HG03378 (cell line): ENCODE results near the gene TULP4.

Source experiments
- ATAC-seq: cut with Tn5 transposase; IDR thresholded peaks from one replicate; pipeline ENCODE4 v1.9.1; 2021; ENCODE audit warnings: mild to moderate bottlenecking, moderate library complexity; ENCODE audit not compliant: unreplicated experiment

TULP4 gene

GRCh38 chr6:158357570-158358216, 45.4 kb downstream of the TULP4 start:
- ATAC-seq = peak; percentile 68

DNA sequence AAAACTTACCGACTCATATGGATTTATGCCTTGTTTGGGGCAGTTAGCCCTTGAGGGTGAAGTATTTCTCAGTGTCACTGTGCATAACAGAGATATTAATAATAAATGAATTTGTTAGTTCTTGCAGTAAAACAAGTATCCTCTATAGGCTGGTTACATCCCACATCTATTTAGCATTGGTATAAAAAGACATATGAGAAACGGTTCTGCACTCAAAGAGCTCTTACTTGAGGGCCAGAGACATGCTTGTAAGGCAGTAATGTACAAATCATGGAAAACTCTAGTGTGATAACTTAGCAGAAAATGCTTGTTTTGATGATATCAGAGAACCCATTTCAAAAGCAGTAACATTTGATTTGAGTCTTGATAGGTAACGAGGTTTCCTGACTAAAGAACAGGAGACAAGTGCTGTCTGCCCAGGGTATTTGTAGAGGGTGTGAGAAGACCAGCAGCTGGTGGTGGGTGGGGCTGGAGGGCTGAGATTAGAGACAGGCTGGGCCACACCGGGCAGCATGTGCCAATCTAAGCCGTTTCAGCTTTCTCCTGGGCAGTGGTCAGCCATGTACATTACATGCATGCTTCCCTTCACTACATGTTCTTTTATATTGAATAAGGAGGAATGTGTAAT, 46.3 kb downstream of the TULP4 start:
- ATAC-seq = no peak

DNA sequence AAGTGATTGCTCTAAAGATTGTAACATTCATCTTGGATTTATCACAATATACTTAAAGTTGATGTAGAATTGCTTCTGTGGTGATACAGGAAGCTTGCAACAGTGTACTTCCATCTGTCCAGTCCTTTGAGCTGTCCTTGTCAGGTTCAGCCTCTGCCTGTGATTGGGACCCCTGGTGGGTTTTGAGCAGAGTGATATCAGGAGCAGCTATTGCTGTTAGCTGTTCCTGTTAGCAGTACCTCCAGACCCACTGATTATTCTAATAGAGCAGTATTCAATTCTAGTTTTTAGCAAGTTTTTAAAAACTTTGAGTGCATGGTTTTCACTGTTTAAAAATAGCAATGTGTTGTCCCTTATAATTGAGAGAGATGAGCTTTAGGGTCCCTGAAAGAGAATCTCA, 48.8 kb downstream of the TULP4 start:
- ATAC-seq = no peak

- ATAC-seq = no peak
These were observed 49.9 kb downstream of the TULP4 start for GRCh38 chr6:158361961-158362669.

DNA sequence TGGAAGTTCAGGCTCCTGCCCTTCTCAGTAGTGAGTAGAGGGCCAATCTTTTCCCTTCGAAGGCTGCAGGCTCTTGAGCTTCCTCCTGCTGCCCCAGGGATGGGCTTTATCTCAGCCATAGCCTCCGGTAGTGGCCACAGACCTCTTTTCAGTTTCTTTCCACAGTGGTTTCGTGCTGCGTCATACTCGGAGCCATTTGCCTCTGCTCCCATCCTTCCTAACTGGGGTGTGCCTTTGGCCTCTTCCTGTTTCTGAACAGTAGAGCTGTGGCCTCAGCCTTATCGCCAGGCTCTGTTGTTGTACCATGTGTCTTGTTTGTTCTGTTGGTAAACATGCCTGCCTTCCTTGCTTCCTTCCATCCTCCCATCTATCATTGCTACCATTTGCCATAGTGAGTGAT, 54.1 kb downstream of the TULP4 start:
- ATAC-seq = no peak

GRCh38 chr6:158367816-158368215, 55.6 kb downstream of the TULP4 start:
- no peak for ATAC-seq

- ATAC-seq = no peak
These were observed 57.0 kb downstream of the TULP4 start for GRCh38 chr6:158369241-158369640.

GRCh38 chr6:158370805-158371204, 58.5 kb downstream of the TULP4 start:
- no peak for ATAC-seq

GRCh38 chr6:158371261-158371660, 59.0 kb downstream of the TULP4 start:
- no peak for ATAC-seq

- no peak for ATAC-seq
These were observed 60.3 kb downstream of the TULP4 start for GRCh38 chr6:158372574-158372973.

DNA sequence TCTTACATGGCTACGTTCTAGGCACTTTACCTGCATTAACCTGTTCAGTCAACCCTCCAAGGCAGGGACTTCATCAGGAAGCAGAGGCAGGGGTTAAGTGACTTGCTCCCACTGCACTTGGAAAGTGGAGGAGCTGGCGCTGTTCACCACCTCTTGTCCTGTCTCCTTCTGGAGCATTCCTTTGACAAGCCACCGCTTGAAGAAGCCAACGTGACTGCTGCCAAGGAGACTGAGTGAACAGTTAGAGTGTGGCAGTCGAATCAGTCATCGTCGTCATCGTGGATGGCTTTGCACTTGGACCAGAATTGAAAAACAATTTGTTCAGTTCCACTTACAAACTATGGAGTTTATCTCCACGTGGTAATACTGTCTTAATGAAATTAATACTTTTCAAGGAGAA, 60.9 kb downstream of the TULP4 start:
- ATAC-seq = no peak

DNA sequence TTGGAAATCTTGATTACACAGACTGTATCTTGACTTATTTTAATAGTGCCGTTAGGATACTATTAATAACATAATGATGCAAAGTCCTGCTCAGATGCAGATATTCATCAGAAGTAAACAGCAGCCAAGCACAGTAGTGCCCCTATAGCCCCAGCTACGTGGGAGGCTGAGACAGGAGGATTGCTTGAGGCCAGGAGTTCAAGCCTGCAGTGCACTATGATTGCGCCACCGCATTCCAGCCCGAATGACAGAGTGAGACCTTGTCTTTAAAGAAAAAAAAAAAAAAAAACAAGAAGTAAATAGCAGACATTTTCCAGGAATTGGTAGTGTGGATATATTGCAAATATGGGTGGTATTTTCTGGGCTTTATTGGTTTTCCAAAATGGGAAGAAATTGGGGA, 61.8 kb downstream of the TULP4 start:
- no peak for ATAC-seq

DNA sequence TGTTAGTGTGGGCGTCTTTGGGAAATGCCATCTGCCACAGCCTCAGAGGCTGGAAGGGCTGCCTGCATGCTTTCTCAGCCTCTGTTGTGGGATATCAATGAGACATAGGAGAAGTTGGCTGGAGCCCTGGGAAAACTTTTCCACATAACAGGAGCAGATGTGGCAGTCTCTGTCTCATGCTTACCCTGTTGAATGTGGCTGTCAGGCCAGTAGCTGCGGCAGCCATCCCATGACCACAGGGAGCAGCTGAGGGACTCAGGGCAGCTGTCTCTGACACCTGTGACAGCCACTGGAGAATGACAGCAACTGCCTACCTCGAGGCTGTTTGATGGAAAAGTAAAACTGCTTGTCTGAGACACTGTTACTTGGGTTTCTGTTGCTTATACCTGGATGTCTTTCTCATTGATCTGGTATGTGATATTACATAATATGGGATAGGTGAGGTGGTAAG, 64.4 kb downstream of the TULP4 start:
- ATAC-seq = no peak

GRCh38 chr6:158377860-158378259, 65.6 kb downstream of the TULP4 start:
- ATAC-seq = no peak

DNA sequence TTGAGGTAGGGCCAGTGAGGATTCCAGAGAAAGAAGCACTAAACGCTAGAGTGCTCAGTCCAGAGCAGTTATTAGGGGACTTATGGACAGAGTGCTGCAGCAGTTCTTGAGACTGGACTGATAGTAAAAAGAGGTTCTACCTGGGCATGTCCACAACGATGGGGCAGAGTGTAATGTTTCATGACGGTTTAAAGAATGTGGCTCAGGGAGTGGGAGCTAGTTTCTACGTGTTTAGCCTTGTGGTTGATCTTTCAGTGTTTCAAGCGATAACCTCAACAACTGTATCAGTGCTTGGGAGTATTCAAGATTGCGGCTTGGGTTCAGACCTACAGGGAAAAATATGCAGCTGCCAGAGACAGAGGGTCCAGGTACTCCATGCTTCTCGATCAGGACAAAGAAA, 67.1 kb downstream of the TULP4 start:
- no peak for ATAC-seq

GRCh38 chr6:158381214-158381613, 68.9 kb downstream of the TULP4 start:
- no peak for ATAC-seq

DNA sequence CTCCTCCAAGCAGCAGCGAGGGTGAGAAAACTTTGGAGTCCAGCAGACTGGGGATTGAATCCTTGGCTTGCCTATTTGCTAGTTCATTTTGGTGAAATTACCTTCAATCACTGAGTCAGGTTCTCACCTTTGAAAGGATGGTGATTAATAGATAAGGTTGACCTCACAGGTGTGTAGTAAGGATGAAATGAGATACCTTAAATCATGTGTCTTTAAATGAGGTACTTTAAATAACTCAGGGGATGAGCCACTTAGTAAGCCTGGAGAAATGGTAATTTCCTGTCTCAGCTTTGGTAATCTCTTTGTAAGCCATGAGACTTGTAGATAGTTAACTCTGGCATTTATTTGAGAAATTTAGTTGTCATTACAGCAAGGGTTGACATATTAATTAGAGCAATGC, 70.2 kb downstream of the TULP4 start:
- ATAC-seq = no peak

DNA sequence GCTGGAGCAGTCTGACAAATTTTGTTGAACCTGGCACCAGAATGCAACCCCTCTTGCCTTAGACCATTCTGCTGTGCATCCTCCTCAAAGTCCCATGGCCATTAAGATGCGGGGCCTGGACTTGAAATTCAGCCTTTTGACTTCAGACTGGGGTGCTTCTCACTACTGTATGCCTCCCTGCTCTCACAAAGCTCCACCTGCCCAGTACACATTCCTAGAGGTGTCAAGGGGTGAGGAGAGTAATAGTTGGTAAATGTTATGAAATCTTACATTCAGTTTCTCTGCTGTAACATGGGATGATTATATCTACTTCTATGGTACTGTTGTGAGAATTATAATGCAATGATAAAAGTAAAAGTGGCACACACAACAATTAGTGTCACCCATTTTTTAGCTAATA, 70.8 kb downstream of the TULP4 start:
- no peak for ATAC-seq

DNA sequence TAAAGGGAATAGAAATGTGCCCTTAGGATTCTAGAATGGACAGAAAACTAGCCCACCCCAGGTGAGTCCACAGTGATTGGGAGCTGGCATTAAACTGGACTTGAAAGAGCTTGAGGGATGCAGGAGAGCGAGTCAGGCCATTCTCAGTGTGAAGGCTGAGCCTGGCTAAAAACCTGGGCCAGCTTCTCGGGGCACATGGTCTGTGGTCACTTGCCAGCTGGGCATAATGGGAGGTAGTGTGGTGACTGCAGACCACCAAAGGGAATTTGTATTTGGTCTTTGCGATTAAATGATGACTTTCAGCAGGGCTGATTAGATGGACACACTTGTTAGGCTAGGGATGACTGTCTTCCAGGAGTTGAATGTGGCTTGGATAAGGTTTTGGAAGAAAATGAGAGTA, 71.3 kb downstream of the TULP4 start:
- ATAC-seq = no peak

DNA sequence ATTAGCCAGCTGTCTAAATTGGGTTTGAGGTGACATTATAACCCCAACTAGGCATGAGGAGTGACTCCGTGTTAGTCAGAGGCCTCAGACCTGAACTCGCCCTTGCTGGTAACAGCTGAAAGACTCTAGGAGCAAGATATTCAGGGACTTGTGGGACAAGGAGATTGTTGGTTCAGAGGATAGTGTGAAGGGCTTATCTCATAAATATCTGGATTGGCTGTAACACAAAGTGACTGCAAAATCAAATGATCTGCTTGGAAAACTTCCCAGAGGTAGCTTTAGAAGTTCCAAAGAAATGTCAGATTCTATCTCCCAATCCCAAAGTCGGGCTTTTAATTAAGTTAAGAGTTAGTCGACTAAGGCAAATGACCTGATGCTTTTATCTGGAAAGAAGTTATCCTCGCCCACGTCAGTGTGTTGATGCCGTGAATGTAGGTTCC, 72.4 kb downstream of the TULP4 start:
- no peak for ATAC-seq

DNA sequence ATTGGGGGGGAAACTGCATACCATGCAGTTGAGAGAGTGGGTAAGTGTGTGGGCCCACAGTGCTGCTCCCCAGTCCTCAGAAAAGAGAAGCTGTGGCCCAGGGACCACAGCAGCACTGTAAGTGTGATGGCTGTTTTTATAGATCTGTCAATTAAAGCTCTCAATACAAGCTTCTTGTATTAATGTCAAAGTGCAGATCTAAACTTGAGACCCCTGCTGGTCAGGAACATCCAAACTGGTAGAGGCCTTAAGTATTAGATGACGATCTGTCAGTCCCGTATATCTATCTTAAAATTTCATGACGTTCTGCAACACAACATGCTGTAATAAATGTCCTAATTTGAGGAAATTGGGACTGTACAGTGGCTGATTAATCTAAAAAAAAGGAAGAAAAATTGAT, 74.8 kb downstream of the TULP4 start:
- ATAC-seq = no peak

GRCh38 chr6:158387578-158387977, 75.3 kb downstream of the TULP4 start:
- ATAC-seq = no peak
